OCI-LY3 (cell line): ENCODE measurements around the gene ARHGAP6.

ENCODE experiments used
- CTCF ChIP-seq: fragments of 200-600, 300-600 bp; sonication (generic); IDR thresholded peaks from 2 replicates; pipeline ENCODE4 v1.5.1; 2014; ENCODE audit warnings: antibody characterized with exemption, low read length, low read depth
- EZH2phosphoT487 ChIP-seq: fragments of 200-600 bp; shearing (Covaris generic); IDR thresholded peaks from 2 replicates; pipeline ENCODE4 v1.6.1; 2018; ENCODE audit warnings: antibody characterized with exemption, mixed run types, low read depth

DNA sequence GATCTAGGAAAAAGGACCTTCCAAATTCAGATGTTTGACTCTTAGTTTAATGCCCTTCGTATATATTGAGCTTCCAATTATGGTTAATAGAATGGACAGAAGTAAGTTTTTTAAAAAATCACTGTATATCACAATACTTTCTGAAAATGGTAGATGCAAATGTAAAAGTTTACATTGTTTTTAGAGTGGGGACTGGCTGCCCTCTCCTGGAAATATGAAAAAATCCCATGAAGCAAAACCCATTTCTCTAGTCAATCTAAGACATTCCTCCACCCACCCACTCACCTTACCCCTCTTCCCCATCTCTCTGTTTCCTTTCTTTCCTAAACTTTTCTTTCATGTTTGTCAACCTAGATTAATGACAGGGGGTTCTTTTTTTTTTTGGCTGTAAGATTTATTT, 134.5 kb downstream of the ARHGAP6 start:
- peak; percentile 32 for TF ChIP-seq CTCF
- TF ChIP-seq EZH2phosphoT487 = no peak
